ENCODE data around the gene PPARD.

PPARD gene

DNA sequence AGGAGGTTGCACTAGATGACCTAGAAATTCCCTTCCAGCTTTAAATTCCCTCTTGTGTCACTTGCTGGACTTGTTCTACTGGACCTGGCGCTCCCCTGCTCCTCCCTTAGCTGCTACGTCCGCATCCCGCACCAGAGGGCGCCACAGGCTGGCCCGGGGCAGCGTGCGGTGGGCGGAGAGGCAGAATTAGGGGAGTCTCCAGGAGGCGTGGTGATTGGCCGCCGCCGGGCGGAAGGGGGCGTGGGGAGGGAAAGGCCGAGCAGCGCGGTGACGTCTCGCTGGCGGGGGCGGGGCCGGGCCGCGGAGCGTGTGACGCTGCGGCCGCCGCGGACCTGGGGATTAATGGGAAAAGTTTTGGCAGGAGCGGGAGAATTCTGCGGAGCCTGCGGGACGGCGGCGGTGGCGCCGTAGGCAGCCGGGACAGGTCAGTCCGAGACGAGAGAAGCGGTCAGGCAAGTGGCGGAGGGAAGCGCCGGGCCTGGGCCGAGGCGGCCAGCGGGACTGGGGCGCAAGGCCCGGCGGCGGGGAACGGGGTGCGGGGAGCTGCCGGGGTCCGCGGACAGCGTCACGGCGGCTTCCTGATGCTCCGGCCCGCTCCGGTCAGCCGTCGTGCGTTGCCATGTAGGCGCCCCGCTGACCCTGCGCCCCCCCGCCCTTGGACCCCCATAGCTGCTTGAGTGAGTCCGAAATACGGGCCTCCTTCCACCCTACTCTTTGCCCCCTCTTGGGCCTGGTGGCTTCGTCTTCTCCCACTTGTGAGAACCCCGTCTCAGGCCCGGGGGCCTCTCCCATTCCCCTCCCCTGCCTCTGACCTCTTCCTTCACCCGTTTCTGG lies at the start of gene PPARD:
TSS of gene PPARD (plus strand) at position 301 of the 834 bp plus-strand sequence. CDS start 68,530 bp downstream, outside the sequence.
- H3K36me3 ChIP-seq (ENCODE audit: control insufficient read depth in 2 of 2, insufficient read depth in 2 of 2, low read length in 2 of 2) = peaks cover 8 to 11% of the 10 kb centered on the region in 2 donors
- peaks cover 17% of the 10 kb centered on the region for H3K4me1 ChIP-seq (ENCODE audit: control insufficient read depth, insufficient read depth, low read length)
- H3K27me3 ChIP-seq (ENCODE audit: control insufficient read depth in 1 of 2, insufficient read depth in 2 of 2, low read length in 2 of 2) = peaks cover 0 to 2% of the 10 kb centered on the region in 2 donors
- H3K27ac ChIP-seq (ENCODE audit: low read length) = peak within 1 kb of the TSS; percentile 69
- peak within 1 kb of the TSS; percentile 88 to 98 for H3K4me3 ChIP-seq (ENCODE audit: low read length in 2 of 2)
- H3K9ac ChIP-seq (ENCODE audit: low read length in 2 of 2) = peak within 1 kb of the TSS; percentile 94 to 98
- no peaks in the 10 kb centered on the region for H3K9me3 ChIP-seq (ENCODE audit: control insufficient read depth in 2 of 2, low read length in 2 of 2)

DNA sequence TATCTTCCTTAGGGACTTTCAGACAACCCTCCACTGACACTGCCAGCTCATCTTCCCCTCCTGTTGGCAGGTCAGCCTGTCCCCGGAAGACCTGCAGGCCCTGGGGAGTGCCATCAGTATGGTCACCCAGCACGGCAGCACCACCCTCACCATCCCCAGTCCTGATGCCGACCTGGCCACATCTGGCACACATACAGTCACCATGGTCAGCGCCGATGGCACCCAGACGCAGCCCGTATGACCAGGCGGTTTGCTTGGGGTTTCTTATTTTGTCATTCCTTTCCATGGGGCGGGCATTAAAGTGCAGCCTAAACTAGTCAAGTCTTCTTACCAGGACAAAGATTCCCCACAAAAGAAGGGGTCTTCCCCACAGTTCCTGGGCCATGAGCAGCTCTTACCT lies 48.7 kb upstream of the PPARD start:
- Histone ChIP-seq H3K4me3 (ENCODE audit: low read length in 2 of 2) (no peak overlapping the region), H3K4me1 (ENCODE audit: control insufficient read depth, insufficient read depth, low read length) (peaks cover 12% of the 10 kb centered on the region), H3K9ac (ENCODE audit: low read length in 2 of 2) (no peak overlapping the region), H3K36me3 (ENCODE audit: control insufficient read depth in 2 of 2, insufficient read depth in 2 of 2, low read length in 2 of 2) (peaks cover 43 to 57% of the 10 kb centered on the region in 2 donors), H3K27ac (ENCODE audit: low read length) (no peak overlapping the region), H3K9me3 (ENCODE audit: control insufficient read depth in 2 of 2, low read length in 2 of 2) (no peaks in the 10 kb centered on the region), H3K27me3 (ENCODE audit: control insufficient read depth in 1 of 2, insufficient read depth in 2 of 2, low read length in 2 of 2) (no peaks in the 10 kb centered on the region)

DNA sequence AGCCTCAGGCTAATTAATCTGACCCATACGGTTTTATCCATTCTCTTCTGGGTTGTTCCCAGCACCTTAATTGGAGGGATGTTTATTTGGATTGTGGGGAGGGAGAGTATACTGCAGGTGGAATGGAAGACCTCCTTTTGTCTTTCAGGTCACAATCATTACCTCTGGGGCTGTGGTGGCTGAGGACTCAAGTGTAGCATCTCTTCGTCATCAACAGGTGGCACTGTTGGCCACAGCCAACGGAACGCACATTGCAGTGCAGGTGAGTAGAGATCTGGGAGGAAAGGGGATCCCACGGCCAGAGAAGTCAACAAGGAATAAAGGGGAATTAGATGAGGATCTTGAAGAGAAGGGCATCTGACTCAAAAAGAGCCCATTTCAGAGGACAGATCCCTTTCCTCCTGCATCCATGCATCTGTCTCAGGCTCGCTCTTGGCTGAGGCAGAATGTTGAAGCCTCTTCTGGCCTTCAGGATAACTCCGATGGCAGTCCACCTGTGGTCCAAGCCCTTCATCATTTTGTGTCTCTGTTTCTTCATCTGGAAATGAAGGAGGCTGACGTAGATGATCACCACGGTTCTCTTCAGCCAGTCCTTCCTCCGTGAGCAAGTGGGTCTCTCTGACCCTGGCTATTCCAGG lies 47.9 kb upstream of the PPARD start:
- Histone ChIP-seq H3K4me3 (ENCODE audit: low read length in 2 of 2) (no peak overlapping the region), H3K9me3 (ENCODE audit: control insufficient read depth in 2 of 2, low read length in 2 of 2) (no peaks in the 10 kb centered on the region), H3K36me3 (ENCODE audit: control insufficient read depth in 2 of 2, insufficient read depth in 2 of 2, low read length in 2 of 2) (peaks cover 37 to 50% of the 10 kb centered on the region in 2 donors)

DNA sequence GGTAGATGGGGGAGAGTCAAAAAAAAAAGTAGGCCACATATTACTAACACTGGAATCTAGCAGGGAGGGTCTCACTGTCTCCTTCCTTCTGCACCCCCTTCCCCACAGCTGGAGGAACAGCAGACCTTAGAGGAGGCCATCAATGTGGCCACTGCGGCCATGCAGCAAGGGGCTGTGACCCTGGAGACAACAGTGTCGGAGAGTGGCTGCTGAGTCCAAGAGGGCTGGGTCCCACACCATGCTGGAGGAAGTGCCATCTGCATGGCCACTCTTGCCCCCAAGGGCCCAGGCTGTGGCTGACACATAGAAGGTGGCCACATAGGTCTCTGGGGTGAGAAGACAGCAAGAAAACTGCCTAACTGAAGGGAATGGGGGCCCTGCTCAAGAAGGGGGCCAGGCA lies 47.3 kb upstream of the PPARD start:
- Histone ChIP-seq H3K36me3 (ENCODE audit: control insufficient read depth in 2 of 2, insufficient read depth in 2 of 2, low read length in 2 of 2) (peaks cover 31 to 44% of the 10 kb centered on the region in 2 donors), H3K27me3 (ENCODE audit: control insufficient read depth in 1 of 2, insufficient read depth in 2 of 2, low read length in 2 of 2) (no peaks in the 10 kb centered on the region), H3K9ac (ENCODE audit: low read length in 2 of 2) (no peak overlapping the region), H3K9me3 (ENCODE audit: control insufficient read depth in 2 of 2, low read length in 2 of 2) (no peaks in the 10 kb centered on the region), H3K4me1 (ENCODE audit: control insufficient read depth, insufficient read depth, low read length) (peaks cover 12% of the 10 kb centered on the region), H3K4me3 (ENCODE audit: low read length in 2 of 2) (no peak overlapping the region), H3K27ac (ENCODE audit: low read length) (no peak overlapping the region)

More for the DNA sequence above, 47.9 kb upstream of the PPARD start:
- H3K27ac ChIP-seq (ENCODE audit: low read length) = no peak overlapping the region
- peaks cover 12% of the 10 kb centered on the region for H3K4me1 ChIP-seq (ENCODE audit: control insufficient read depth, insufficient read depth, low read length)
- H3K9ac ChIP-seq (ENCODE audit: low read length in 2 of 2) = no peak overlapping the region
- H3K27me3 ChIP-seq (ENCODE audit: control insufficient read depth in 1 of 2, insufficient read depth in 2 of 2, low read length in 2 of 2) = no peaks in the 10 kb centered on the region

DNA sequence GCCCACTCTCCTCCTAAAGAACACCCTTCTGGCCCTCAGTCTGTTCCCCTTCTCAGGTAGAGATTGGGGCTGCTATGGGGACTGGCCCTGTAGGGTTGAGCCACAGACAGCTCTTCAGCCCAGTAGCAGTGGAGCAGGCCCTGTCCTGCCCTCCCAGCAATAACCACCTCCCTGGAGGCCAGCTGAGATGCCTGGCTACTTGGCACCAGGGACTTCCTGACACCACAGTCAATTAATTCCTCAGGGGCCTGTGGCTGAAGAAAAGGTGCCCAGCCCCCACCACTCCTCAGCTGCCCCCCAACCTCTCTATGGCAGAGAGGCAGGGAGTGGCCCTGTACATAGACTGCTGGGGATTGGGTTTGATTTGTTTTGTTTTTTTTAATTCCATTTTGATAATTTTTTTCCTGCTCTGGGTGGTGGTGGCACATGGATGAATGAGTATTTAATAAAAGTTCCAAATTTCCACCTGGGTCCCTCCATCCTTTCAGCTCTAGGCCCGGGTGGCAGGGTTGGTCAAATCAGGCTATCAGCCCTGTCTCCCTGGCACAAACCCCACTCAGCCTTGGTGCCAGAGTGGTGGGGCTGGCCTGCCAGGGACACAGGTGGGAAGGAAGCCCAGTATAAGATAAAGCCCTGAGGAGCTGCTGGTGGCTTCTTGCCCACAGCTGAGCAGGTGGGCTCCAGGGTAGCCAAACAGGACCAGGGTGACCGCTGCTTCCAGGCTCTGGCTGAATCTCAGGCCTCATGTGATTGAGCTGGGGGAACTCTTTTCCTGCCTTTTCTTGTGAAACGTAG lies 46.6 kb upstream of the PPARD start:
- no peak overlapping the region for H3K9ac ChIP-seq (ENCODE audit: low read length in 2 of 2)

DNA sequence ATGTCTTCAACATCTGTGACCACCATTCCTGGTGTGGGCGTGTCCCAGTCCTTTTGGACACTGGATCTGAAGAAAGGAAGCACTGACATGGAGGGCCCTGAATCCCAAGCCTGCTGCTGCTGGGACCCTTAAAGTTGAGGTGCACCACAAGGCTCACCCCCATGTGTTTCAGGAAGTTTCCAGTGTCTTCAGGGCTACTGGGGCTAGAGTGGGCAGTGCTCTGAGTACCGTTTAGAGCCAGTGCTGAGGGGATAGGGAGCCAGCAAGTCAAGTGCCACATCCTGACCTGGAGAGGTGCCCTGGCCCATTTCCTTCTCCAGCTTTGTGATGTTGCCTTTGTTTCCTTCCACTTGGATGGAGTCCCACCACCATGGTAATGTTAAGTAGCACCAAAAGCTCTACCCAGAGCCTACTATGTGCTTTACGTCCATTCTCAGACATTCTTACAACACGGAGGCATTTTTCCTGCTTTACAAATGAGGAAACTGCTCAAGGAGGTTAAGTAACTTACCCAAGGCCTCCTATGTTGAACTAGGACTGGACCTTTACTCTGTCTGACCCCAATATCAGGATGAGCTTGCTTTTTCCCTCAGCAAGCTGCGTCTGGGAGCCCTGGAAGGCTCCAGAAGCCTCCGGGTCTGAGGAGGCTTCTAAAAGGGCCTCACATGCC lies 45.3 kb upstream of the PPARD start:
- H3K27me3 ChIP-seq (ENCODE audit: control insufficient read depth in 1 of 2, insufficient read depth in 2 of 2, low read length in 2 of 2) = no peaks in the 10 kb centered on the region
- H3K9me3 ChIP-seq (ENCODE audit: control insufficient read depth in 2 of 2, low read length in 2 of 2) = no peaks in the 10 kb centered on the region
- peak overlapping the region in 1 of 2 donors; percentile 59 for H3K4me3 ChIP-seq (ENCODE audit: low read length in 2 of 2)
- H3K9ac ChIP-seq (ENCODE audit: low read length in 2 of 2) = peak overlapping the region in 1 of 2 donors; percentile 39
- peaks cover 19 to 24% of the 10 kb centered on the region in 2 donors for H3K36me3 ChIP-seq (ENCODE audit: control insufficient read depth in 2 of 2, insufficient read depth in 2 of 2, low read length in 2 of 2)
- H3K27ac ChIP-seq (ENCODE audit: low read length) = no peak overlapping the region
- peaks cover 12% of the 10 kb centered on the region for H3K4me1 ChIP-seq (ENCODE audit: control insufficient read depth, insufficient read depth, low read length)

More for the DNA sequence above, 46.6 kb upstream of the PPARD start:
- Histone ChIP-seq H3K9me3 (ENCODE audit: control insufficient read depth in 2 of 2, low read length in 2 of 2) (no peaks in the 10 kb centered on the region), H3K4me3 (ENCODE audit: low read length in 2 of 2) (no peak overlapping the region), H3K4me1 (ENCODE audit: control insufficient read depth, insufficient read depth, low read length) (peaks cover 12% of the 10 kb centered on the region), H3K27ac (ENCODE audit: low read length) (no peak overlapping the region), H3K36me3 (ENCODE audit: control insufficient read depth in 2 of 2, insufficient read depth in 2 of 2, low read length in 2 of 2) (peaks cover 24 to 38% of the 10 kb centered on the region in 2 donors), H3K27me3 (ENCODE audit: control insufficient read depth in 1 of 2, insufficient read depth in 2 of 2, low read length in 2 of 2) (no peaks in the 10 kb centered on the region)

DNA sequence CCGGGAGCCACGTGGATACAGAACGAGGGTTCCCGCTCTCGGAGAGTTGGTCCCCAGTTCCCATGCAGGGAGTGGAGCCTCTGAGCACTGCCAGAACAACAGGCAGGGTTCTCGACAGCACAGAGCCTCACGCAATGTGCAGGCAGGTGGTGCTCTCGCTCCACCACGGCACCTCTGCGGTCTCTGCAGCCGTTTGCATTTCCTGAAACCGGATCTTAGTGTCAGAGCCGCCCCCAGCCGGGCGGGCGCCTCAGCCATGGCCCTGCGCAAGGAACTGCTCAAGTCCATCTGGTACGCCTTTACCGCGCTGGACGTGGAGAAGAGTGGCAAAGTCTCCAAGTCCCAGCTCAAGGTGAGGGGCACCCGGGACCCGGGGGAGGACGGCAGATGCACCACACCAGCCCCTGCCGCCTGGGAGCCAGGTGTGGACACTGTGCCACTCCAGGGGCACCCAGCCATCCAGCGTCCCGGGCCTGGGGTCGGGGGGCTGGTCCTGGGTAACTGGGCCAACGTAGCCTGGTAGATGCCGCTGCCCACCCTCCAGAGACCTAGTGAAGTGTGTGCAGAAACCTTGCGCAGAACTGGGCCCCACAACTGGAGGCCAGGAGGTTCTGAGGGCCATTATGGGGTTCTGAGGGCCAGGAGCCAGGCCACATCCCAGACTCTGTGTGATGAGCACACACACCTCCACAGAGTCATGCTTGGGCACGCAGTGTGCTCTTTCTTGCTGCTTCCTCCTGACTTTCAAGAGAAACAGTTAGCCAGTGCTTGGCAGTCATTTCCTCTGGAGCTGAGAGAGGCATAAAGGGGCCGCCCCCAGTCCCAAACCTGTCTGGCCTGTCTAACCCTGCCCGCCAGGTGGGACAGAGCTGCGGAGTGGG lies 44.5 kb upstream of the PPARD start, which contains the start of gene DEF6:
TSS of gene DEF6 (plus strand) at position 218 of the 881 bp plus-strand sequence. CDS start at position 257, 39 bp downstream.
- peaks cover 13 to 20% of the 10 kb centered on the region in 2 donors for H3K36me3 ChIP-seq (ENCODE audit: control insufficient read depth in 2 of 2, insufficient read depth in 2 of 2, low read length in 2 of 2)
- no peak within 1 kb of the TSS for H3K27ac ChIP-seq (ENCODE audit: low read length)
- H3K4me3 ChIP-seq (ENCODE audit: low read length in 2 of 2) = peak within 1 kb of the TSS; percentile 33 to 59
- no peaks in the 10 kb centered on the region for H3K27me3 ChIP-seq (ENCODE audit: control insufficient read depth in 1 of 2, insufficient read depth in 2 of 2, low read length in 2 of 2)
- H3K4me1 ChIP-seq (ENCODE audit: control insufficient read depth, insufficient read depth, low read length) = peaks cover 12% of the 10 kb centered on the region
- H3K9me3 ChIP-seq (ENCODE audit: control insufficient read depth in 2 of 2, low read length in 2 of 2) = no peaks in the 10 kb centered on the region
- H3K9ac ChIP-seq (ENCODE audit: low read length in 2 of 2) = peak within 1 kb of the TSS; percentile 39 to 42

DNA sequence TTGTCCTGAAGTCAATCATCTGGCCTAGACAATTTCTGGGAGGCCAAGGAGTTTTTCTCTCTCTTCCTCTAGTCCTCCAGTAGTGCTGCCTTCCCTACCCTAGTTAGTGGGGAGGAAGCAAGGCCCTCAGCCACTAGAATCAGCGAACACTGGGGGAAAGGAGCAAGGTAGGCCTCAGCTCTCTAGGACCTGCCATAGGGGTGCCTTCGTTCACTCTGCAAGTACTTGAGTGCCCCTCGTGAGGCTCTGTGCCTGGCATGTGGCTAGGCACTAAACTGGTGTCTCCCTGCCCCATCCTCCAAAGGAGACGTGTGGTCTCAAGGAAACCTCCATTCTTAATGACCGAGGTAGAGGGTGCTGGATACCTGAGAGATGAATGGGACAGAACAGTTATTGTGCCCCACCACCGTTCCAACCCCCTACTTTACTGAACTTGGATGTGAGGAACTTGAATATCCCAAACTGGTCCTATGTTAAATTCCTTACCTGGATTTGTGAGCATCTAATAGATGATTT lies 43.7 kb upstream of the PPARD start:
- Histone ChIP-seq H3K9ac (ENCODE audit: low read length in 2 of 2) (no peak overlapping the region), H3K27me3 (ENCODE audit: control insufficient read depth in 1 of 2, insufficient read depth in 2 of 2, low read length in 2 of 2) (no peaks in the 10 kb centered on the region), H3K27ac (ENCODE audit: low read length) (no peak overlapping the region), H3K4me3 (ENCODE audit: low read length in 2 of 2) (peak overlapping the region in 1 of 2 donors; percentile 9), H3K4me1 (ENCODE audit: control insufficient read depth, insufficient read depth, low read length) (peaks cover 12% of the 10 kb centered on the region), H3K36me3 (ENCODE audit: control insufficient read depth in 2 of 2, insufficient read depth in 2 of 2, low read length in 2 of 2) (peaks cover 5 to 14% of the 10 kb centered on the region in 2 donors), H3K9me3 (ENCODE audit: control insufficient read depth in 2 of 2, low read length in 2 of 2) (no peaks in the 10 kb centered on the region)

DNA sequence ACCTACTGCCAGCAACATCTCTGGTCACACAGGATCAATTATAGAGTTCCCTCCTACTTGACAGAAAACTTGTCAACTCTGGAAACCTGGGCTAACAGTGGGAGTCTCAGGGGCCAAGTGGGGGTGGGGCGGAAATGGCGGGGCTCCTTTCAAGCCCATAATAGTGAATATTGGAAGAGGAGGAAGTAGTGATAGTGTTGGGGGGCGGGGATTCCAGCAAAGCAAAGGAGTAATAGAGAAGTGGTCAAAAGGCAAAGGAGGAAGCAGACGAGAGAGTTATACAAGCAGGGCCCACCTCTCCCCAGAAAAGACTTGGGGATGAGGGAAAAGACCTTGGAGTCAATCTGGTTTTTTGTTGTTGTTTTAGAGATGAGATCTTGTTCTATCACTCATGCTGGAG lies 42.7 kb upstream of the PPARD start:
- H3K27ac ChIP-seq (ENCODE audit: low read length) = no peak overlapping the region
- H3K27me3 ChIP-seq (ENCODE audit: control insufficient read depth in 1 of 2, insufficient read depth in 2 of 2, low read length in 2 of 2) = no peaks in the 10 kb centered on the region
- H3K9me3 ChIP-seq (ENCODE audit: control insufficient read depth in 2 of 2, low read length in 2 of 2) = no peaks in the 10 kb centered on the region
- peaks cover 12% of the 10 kb centered on the region for H3K4me1 ChIP-seq (ENCODE audit: control insufficient read depth, insufficient read depth, low read length)
- H3K36me3 ChIP-seq (ENCODE audit: control insufficient read depth in 2 of 2, insufficient read depth in 2 of 2, low read length in 2 of 2) = peaks cover 3 to 9% of the 10 kb centered on the region in 2 donors
- H3K4me3 ChIP-seq (ENCODE audit: low read length in 2 of 2) = no peak overlapping the region
- no peak overlapping the region for H3K9ac ChIP-seq (ENCODE audit: low read length in 2 of 2)
